Heart left ventricle (tissue), 16 donors: ENCODE data around the gene RNF126. TPM values are rescaled to one million over a fixed set of nuclear protein-coding genes. Genes with fewer than 3 reads are reported as not detected.
A peak's percentile ranks its signal among the peaks of the same experiment; 100 is the strongest.
"Not testable (repeated sequence)": the region's sequence is repeated elsewhere in the genome, so short reads cannot be mapped to it uniquely, and the experiment has no call there.

Experiments used
- ATAC-seq, 4 donors: fragments of 200-7000 bp; cut with Tn5 transposase; one replicate each; pipeline ENCODE4 v1.9.1; 2020 to 2022; ENCODE audit warnings: moderate library complexity in 4 of 4, mild to moderate bottlenecking in 3 of 4, moderate number of reproducible peaks in 1 of 4
- DNase-seq, 5 donors: peaks; one replicate each; pipeline ENCODE4 v3.0.0-alpha.2; 2020
- H3K27ac ChIP-seq, 12 donors: fragments of 200-600 bp; sonication (generic) in 4 of 12; one replicate each; pipeline versions ENCODE4 v1.5.0 to v1.8.0; 2016 to 2022; ENCODE audit warnings: mild to moderate bottlenecking in 2 of 12
- H3K27me3 ChIP-seq, 9 donors: fragments of 200-600 bp; sonication (generic) in 2 of 9; one replicate each; pipeline versions ENCODE4 v1.5.1 to v1.8.0; 2016 to 2022; ENCODE audit warnings: mild to moderate bottlenecking in 3 of 9
- H3K36me3 ChIP-seq, 9 donors: fragments of 200-600 bp; sonication (generic) in 2 of 9; one replicate each; pipeline versions ENCODE4 v1.5.0 to v1.8.0; 2018 to 2022; ENCODE audit warnings: mild to moderate bottlenecking in 2 of 9
- H3K4me1 ChIP-seq, 12 donors: fragments of 200-600 bp; sonication (generic) in 4 of 12; one replicate each; pipeline versions ENCODE4 v1.5.0 to v1.8.0; 2016 to 2022; ENCODE audit warnings: mild to moderate bottlenecking in 3 of 12
- H3K4me3 ChIP-seq, 12 donors: fragments of 200-600 bp; sonication (generic) in 4 of 12; one replicate each; pipeline versions ENCODE4 v1.5.0 to v1.8.0; 2017 to 2022; ENCODE audit warnings: mild to moderate bottlenecking in 9 of 12, moderate library complexity in 4 of 12
- H3K9me3 ChIP-seq, 12 donors: fragments of 200-600 bp; sonication (generic) in 4 of 12; one replicate each; pipeline versions ENCODE4 v1.5.0 to v1.8.0; 2016 to 2022; ENCODE audit warnings: mild to moderate bottlenecking in 1 of 12
- CTCF ChIP-seq, 12 donors: fragments of 200-600 bp; sonication (generic) in 4 of 12; IDR thresholded peaks; one replicate each; pipeline versions ENCODE4 v1.5.0 to v1.8.0; 2018 to 2022; ENCODE audit warnings: antibody characterized with exemption in 12 of 12, mild to moderate bottlenecking in 5 of 12
- POLR2A ChIP-seq, 2 donors: fragments of 450-650 bp; IDR thresholded peaks; one replicate each; pipeline ENCODE4 v1.6.1; 2017; ENCODE audit warnings: antibody characterized with exemption in 2 of 2, mild to moderate bottlenecking in 2 of 2, moderate library complexity in 2 of 2
- WGBS, 4 donors: extraction: QIAGEN DNeasy Blood & Tissue Kit in 2 of 4; methylation state at CpG; one replicate each; pipeline versions ENCODE4 v1.1.5 to v1.1.7; 2013 to 2018; 5-methylcytosine and 5-hydroxymethylcytosine counted together
- intact Hi-C, 10 donors: fragments of 100-400 bp; cut with DNase I; formaldehyde crosslinking; loops; one replicate each; pipeline versions ENCODE4 v1.11.1 to v1.14.2; 2022
- polyA plus RNA-seq, 2 donors: library from polyadenylated mRNA; stranded (reverse); fragments of 200-250 nt; gene quantifications; one replicate each; pipeline ENCODE4 v1.2.3, GENCODE V29; 2013
- total RNA-seq, 9 donors: library from RNA; depleted of rRNA in 2 of 9; stranded (reverse); fragments of >200 nt in 2 of 9; fragmentation: NEBNext Ultra II Directional in 3 of 9; extraction: Animal tissue kit (Norgen Biotek cat#: 25700) in 3 of 9; gene quantifications; one replicate each; pipeline versions ENCODE4 v1.1.0 to v1.2.4, GENCODE V29; 2016 to 2023
- donor health status: ischemic (EF 13 %, LVEDD 7.1; RV severe dilation, severe dysfunction).
- donor health status: healthy with polysubstance abuse.
- donor health status: DM: no; HTN: yes; CAD: no.
- donor health status: DM: no; HTN: no; CAD: no.
- donor health status: ischemic (EF 25% LVEDD 6.9; RV normal size, moderate dysfunction).
- donor health status: ischemic (EF 25% LVEDD 5.7; RV mildly dilated, moderate dysfunction).
- donor health status: healthy.
- donor health status: DM: yes; HTN: yes; CAD: no.
- donor health status: ischemic (EF 35%, LVEDD 5.7; RV mildly dilated, moderate dysfunction).
- donor health status: nonischemic (EF 11% LVEDD 7.7; RV severe dilation, severe dysfunction).
- donor health status: DM: yes; HTN: yes; CAD: no.
- donor health status: PGD.
- donor health status: ischemic (EF 29% LVEDD 5.4; RV normal size, mild dysfunction).
- donor health status: nonischemic (EF 23%, LVEDD 6.1; RV moderate dilation, normal function).

RNF126 gene
- total and polyA plus RNA-seq, 11 donors: 21.6 to 105 (median 29.4) TPM

GRCh38 chr19:704447-704741 is 41.4 kb upstream of the RNF126 start:
- H3K27ac ChIP-seq: no peak overlapping the region
- peaks cover 0 to 31% (median 9%) of the 10 kb centered on the region in 12 donors for H3K4me1 ChIP-seq
- no peak for TF ChIP-seq CTCF (IDR thresholded peaks at IDR 0.05)
- no peak for TF ChIP-seq POLR2A (IDR thresholded peaks at IDR 0.05)
- ATAC-seq (no peak), DNase-seq (no peak)
- no peaks in the 10 kb centered on the region for H3K36me3 ChIP-seq
- intact Hi-C loops: loop anchor here in 1 of 10 donors (5.0 kb wide), 1 partner anchor 38 kb away; no protein-coding TSS in a partner anchor
- peaks cover 0 to 9% (median 0%) of the 10 kb centered on the region in 12 donors for H3K9me3 ChIP-seq
- WGBS, 4 donors: 22 to 37% (median 29%) methylated on average over 13 to 14 of the region's 14 CpGs
- peak overlapping the region in 2 of 12 donors; percentile 8 to 38 for H3K4me3 ChIP-seq
- peaks cover 0 to 16% (median 4%) of the 10 kb centered on the region in 9 donors for H3K27me3 ChIP-seq

- Histone ChIP-seq H3K4me3 (peak overlapping the region in 8 of 12 donors; percentile 15 to 50 (median 34)), H3K9me3 (peaks cover 0 to 9% (median 0%) of the 10 kb centered on the region in 12 donors), H3K4me1 (peaks cover 0 to 27% (median 9%) of the 10 kb centered on the region in 12 donors), H3K36me3 (no peaks in the 10 kb centered on the region), H3K27me3 (peaks cover 0 to 16% (median 0%) of the 10 kb centered on the region in 9 donors), H3K27ac (peak overlapping the region in 6 of 12 donors; percentile 17 to 45 (median 36))
- intact Hi-C loops: loop anchor here in 1 of 10 donors (5.0 kb wide), 1 partner anchor 38 kb away; no protein-coding TSS in a partner anchor
- 5 to 13% (median 7%) methylated on average over 19 to 50 of the region's 50 CpGs for WGBS, 4 donors
- peak; percentile 75 to 92 (median 86) for ATAC-seq
- TF ChIP-seq POLR2A (IDR thresholded peaks at IDR 0.05) (peak in 1 of 2 donors; percentile 20), CTCF (IDR thresholded peaks at IDR 0.05) (no peak)
- DNase-seq: peak; percentile 74 to 93 (median 84)
Observed at GRCh38 chr19:703651-704446, 40.8 kb upstream of the RNF126 start.

GRCh38 chr19:703329-703650 is 40.3 kb upstream of the RNF126 start:
- Histone ChIP-seq H3K4me3 (peak overlapping the region in 8 of 12 donors; percentile 15 to 50 (median 34)), H3K36me3 (no peaks in the 10 kb centered on the region), H3K4me1 (peaks cover 0 to 23% (median 6%) of the 10 kb centered on the region in 12 donors), H3K27me3 (peaks cover 0 to 14% (median 0%) of the 10 kb centered on the region in 9 donors), H3K27ac (peak overlapping the region in 6 of 12 donors; percentile 17 to 45 (median 36)), H3K9me3 (peaks cover 0 to 9% (median 0%) of the 10 kb centered on the region in 12 donors)
- no peak for DNase-seq
- TF ChIP-seq CTCF (IDR thresholded peaks at IDR 0.05) (no peak), POLR2A (IDR thresholded peaks at IDR 0.05) (no peak)
- no peak for ATAC-seq
- intact Hi-C loops: loop anchor here in 1 of 10 donors (5.0 kb wide), 1 partner anchor 39 kb away; no protein-coding TSS in a partner anchor
- 47 to 53% (median 52%) methylated on average over 4 of the region's 4 CpGs for WGBS, 4 donors

- WGBS, 4 donors: 69 to 83% (median 80%) methylated on average over 6 of the region's 6 CpGs
- Histone ChIP-seq H3K27me3 (peaks cover 0 to 11% (median 0%) of the 10 kb centered on the region in 9 donors), H3K4me1 (peaks cover 0 to 19% (median 4%) of the 10 kb centered on the region in 12 donors), H3K27ac (peak overlapping the region in 1 of 12 donors; percentile 17), H3K4me3 (peak overlapping the region in 3 of 12 donors; percentile 36 to 50 (median 39))
- not testable (repeated sequence) for H3K36me3 ChIP-seq, DNase-seq, ATAC-seq, H3K9me3 ChIP-seq
- intact Hi-C loops: loop anchor here in 1 of 10 donors (5.0 kb wide), 1 partner anchor 39 kb away; no protein-coding TSS in a partner anchor
Observed at GRCh38 chr19:702847-703246, 39.8 kb upstream of the RNF126 start.

GRCh38 chr19:699885-700284 is 36.9 kb upstream of the RNF126 start:
- not testable (repeated sequence) for ATAC-seq, H3K9me3 ChIP-seq, H3K4me3 ChIP-seq, DNase-seq, H3K27ac ChIP-seq, H3K36me3 ChIP-seq
- Histone ChIP-seq H3K4me1 (peaks cover 0 to 23% (median 0%) of the 10 kb centered on the region in 12 donors), H3K27me3 (peaks cover 0 to 28% (median 5%) of the 10 kb centered on the region in 9 donors)
- intact Hi-C loops: loop anchor here in 1 of 10 donors (5.0 kb wide), 1 partner anchor 42 kb away; no protein-coding TSS in a partner anchor
- 74 to 91% (median 80%) methylated on average over 14 of the region's 14 CpGs for WGBS, 4 donors

GRCh38 chr19:698529-698928 is 35.5 kb upstream of the RNF126 start:
- Histone ChIP-seq H3K27me3 (peaks cover 0 to 26% (median 5%) of the 10 kb centered on the region in 9 donors), H3K4me1 (peaks cover 0 to 21% (median 0%) of the 10 kb centered on the region in 12 donors)
- 90 to 96% (median 93%) methylated on average over 15 of the region's 15 CpGs for WGBS, 4 donors
- H3K9me3 ChIP-seq, intact Hi-C loops, H3K4me3 ChIP-seq, DNase-seq, H3K27ac ChIP-seq, H3K36me3 ChIP-seq, ATAC-seq: not testable (repeated sequence)
